ENCODE results near the gene SERTAD4. TPM values are rescaled to one million over a fixed set of nuclear protein-coding genes. Genes with fewer than 3 reads are reported as not detected.

The SERTAD4 gene
- total and polyA plus RNA-seq, 2 experiments from 2014 or later: 0.97 to 1.0 TPM

DNA sequence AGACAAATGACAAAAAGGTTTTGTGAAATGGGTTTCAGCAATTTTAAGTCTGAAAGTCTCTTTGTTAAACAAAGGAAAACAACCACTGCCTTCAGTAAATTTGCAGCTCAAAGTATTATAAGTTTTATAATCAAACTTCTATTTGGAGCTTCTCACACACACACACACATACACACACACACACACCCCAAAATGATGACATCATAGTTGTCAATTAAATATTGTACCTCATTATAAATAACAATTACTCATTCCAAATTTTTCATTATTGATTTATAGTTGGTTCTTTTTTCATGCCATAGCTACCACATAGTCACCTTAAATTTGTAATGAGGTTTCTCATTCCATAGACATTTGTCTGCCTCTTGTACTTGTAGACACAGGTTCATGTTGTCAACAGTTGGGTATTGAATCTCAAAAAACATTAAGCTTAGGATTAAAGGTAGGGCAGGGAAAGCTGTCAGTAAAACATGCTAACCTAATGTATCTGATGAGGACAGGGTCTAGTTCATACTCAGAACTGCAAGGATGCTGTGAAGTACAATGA, 2.4 kb upstream of the SERTAD4 start:
- Histone ChIP-seq H3K9ac (no peak overlapping the region), H3K9me2 (ENCODE audit: insufficient read depth) (no peaks in the 10 kb centered on the region), H3K79me2 (ENCODE audit: insufficient read depth) (no peaks in the 10 kb centered on the region), H3K4me3 (no peak overlapping the region), H2AFZ (no peak overlapping the region), H3K4me2 (ENCODE audit: unreplicated experiment) (no peak overlapping the region), H3K27ac (no peak overlapping the region), H3K4me1 (ENCODE audit: insufficient read depth) (0 out of 2 replicates have a peak, but pooled peaks cover 9% of the 10 kb centered on the region), H3K27me3 (replicated peaks; ENCODE audit: insufficient read depth) (0 out of 2 replicates have a peak, but pooled peaks cover 13% of the 10 kb centered on the region), H3F3A (ENCODE audit: insufficient read depth) (peaks cover 4% of the 10 kb centered on the region; the same call in 1 of the 2 replicates), H4K20me1 (ENCODE audit: insufficient read depth) (no peaks in the 10 kb centered on the region), H3K9me3 (ENCODE audit: low read depth) (no peaks in the 10 kb centered on the region), H3K36me3 (ENCODE audit: low read depth) (no peaks in the 10 kb centered on the region)
- TF ChIP-seq EZH2 (IDR thresholded peaks at IDR 0.05; ENCODE audit: insufficient read depth, poor library complexity, severe bottlenecking): no peak
- TF ChIP-seq EZH2phosphoT487 (IDR thresholded peaks at IDR 0.05; ENCODE audit: insufficient read depth, low read depth): no peak
- no peak for DNase-seq
- in situ Hi-C loops (cut with MboI): no loop called here

DNA sequence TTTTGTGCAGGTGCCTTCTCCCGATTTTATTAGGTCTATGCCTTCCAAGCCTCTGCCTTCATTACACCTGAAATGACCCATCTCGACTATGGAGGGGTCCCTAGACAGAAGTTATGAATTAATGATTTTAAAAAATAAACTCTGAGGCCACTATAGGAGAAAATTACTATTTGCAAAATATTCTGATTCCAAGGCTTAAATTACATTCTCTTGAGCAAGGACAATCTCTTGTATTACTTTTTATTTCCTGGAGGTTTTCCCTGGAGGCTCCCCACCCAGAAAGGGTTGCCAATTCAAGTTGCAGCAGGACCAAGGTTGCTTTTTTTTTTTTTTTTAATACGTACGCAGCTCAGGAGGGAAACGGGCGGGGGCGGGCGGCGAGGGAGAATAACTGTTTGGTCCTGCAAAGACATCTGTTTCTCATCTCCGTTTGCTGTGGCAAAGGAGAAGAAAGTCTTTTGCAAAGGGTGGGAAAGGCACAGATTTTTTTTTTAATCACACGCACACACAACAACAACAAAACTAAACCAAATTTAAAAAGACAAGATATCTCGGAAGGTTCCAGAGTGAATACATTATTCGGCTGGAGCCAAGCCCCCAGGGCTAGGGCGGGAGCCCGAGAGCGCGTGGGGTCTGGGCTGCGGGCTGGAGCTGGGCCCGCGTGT, 618 bp upstream of the SERTAD4 start:
- in situ Hi-C loops (cut with MboI): no loop called here
- Histone ChIP-seq H2AFZ (no peak overlapping the region), H3K79me2 (ENCODE audit: insufficient read depth) (no peaks in the 10 kb centered on the region), H3K9me3 (ENCODE audit: low read depth) (no peaks in the 10 kb centered on the region), H3K4me2 (ENCODE audit: unreplicated experiment) (peak overlapping the region; percentile 74), H3K9ac (no peak overlapping the region), H3K36me3 (ENCODE audit: low read depth) (no peaks in the 10 kb centered on the region), H3K4me1 (ENCODE audit: insufficient read depth) (0 out of 2 replicates have a peak, but pooled peaks cover 9% of the 10 kb centered on the region), H3K9me2 (ENCODE audit: insufficient read depth) (no peaks in the 10 kb centered on the region), H3K4me3 (peak overlapping the region; percentile 69), H3K27me3 (replicated peaks; ENCODE audit: insufficient read depth) (0 out of 2 replicates have a peak, but pooled peaks cover 6% of the 10 kb centered on the region), H4K20me1 (ENCODE audit: insufficient read depth) (no peaks in the 10 kb centered on the region), H3K27ac (no peak overlapping the region), H3F3A (ENCODE audit: insufficient read depth) (peaks cover 16% of the 10 kb centered on the region; the same call in 1 of the 2 replicates)
- peak; percentile 66 for DNase-seq
- 2 to 6% methylated on average over 15 to 20 of the region's 20 CpGs for WGBS, 2 experiments (ENCODE audit: low coverage in 1 of 2, low lambda C conversion rate in 2 of 2, missing lambda C conversion rate in 2 of 2)
- TF ChIP-seq EZH2phosphoT487 (IDR thresholded peaks at IDR 0.05; ENCODE audit: insufficient read depth, low read depth): no peak
- no peak for TF ChIP-seq EZH2 (IDR thresholded peaks at IDR 0.05; ENCODE audit: insufficient read depth, poor library complexity, severe bottlenecking)

DNA sequence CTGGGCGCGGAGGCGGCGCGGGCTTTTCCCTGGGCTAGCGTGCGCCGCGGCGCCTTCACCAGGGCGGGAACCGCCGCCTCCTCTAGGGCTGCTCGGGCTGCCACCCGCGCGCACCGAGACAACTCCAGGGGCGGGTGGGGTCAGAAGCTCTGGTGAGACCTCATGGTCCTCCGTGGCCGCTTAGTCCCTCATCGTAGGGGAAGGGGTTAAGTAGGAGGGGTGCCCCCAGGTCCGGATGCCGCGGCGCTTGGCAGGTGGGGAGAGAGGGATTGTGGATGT, 559 bp downstream of the SERTAD4 start:
- Histone ChIP-seq H3K4me3 (peak overlapping the region; percentile 80), H3K27me3 (replicated peaks; ENCODE audit: insufficient read depth) (0 out of 2 replicates have a peak, but pooled peaks cover 6% of the 10 kb centered on the region), H3F3A (ENCODE audit: insufficient read depth) (peaks cover 16% of the 10 kb centered on the region; the same call in 1 of the 2 replicates), H3K79me2 (ENCODE audit: insufficient read depth) (no peaks in the 10 kb centered on the region), H2AFZ (peak overlapping the region; percentile 77), H3K9ac (peak overlapping the region; percentile 56), H4K20me1 (ENCODE audit: insufficient read depth) (no peaks in the 10 kb centered on the region), H3K9me2 (ENCODE audit: insufficient read depth) (no peaks in the 10 kb centered on the region), H3K36me3 (ENCODE audit: low read depth) (no peaks in the 10 kb centered on the region), H3K4me1 (ENCODE audit: insufficient read depth) (peaks cover 15% of the 10 kb centered on the region; the same call in 1 of the 2 replicates), H3K27ac (no peak overlapping the region), H3K4me2 (ENCODE audit: unreplicated experiment) (peak overlapping the region; percentile 88), H3K9me3 (ENCODE audit: low read depth) (no peaks in the 10 kb centered on the region)
- TF ChIP-seq EZH2phosphoT487 (IDR thresholded peaks at IDR 0.05; ENCODE audit: insufficient read depth, low read depth): no peak
- no peak for TF ChIP-seq EZH2 (IDR thresholded peaks at IDR 0.05; ENCODE audit: insufficient read depth, poor library complexity, severe bottlenecking)
- DNase-seq: peak; percentile 63
- in situ Hi-C loops (cut with MboI): no loop called here
- WGBS, 2 experiments (ENCODE audit: low coverage in 1 of 2, low lambda C conversion rate in 2 of 2, missing lambda C conversion rate in 2 of 2): 0 to 1% methylated on average over 18 to 21 of the region's 26 CpGs

DNA sequence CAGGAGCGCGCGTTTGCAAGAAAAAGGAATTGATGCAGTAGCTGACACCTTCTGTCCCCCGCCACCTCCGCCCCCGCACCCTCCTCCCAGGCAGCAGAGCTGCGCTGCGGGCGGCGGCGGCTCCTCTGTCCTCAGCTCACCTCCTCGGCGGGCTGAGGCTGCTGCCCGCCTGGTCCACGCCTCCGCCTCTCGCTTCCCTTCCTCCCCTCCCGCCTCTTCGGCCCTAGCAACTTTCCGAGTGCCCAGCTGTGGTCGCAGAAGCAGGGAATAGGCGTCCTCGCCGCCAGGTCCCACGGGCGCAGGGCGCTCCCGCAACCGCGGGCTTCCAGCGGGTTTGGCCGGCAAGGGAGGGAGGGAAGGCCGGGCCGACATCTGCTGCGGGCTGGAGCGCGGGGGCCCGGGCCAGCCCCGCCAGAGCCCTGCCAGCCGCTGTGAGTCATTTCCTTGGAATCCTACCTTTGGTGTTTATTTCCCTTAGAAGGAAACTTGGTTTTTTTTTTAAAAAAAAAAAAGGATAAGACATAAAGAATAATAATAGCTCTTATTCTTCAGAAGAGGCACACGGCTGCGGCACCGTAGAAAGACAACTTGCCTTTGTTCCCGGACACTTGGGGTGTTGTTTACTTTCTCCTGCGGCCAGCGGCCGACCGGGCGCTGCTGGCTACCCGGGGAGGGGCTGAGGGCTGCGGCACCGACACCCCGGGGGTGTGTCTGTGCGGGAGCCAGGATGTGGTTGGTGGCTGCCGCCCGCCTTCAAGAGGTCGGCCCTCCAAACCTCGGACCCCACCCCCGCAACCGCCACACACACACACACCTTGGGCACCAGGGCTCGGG, 1.1 kb downstream of the SERTAD4 start:
- Histone ChIP-seq H3K36me3 (ENCODE audit: low read depth) (no peaks in the 10 kb centered on the region), H3K27me3 (replicated peaks; ENCODE audit: insufficient read depth) (0 out of 2 replicates have a peak, but pooled peaks cover 6% of the 10 kb centered on the region), H3F3A (ENCODE audit: insufficient read depth) (peaks cover 16% of the 10 kb centered on the region; the same call in 1 of the 2 replicates), H3K9me3 (ENCODE audit: low read depth) (no peaks in the 10 kb centered on the region), H3K27ac (no peak overlapping the region), H2AFZ (peak overlapping the region; percentile 77), H3K4me2 (ENCODE audit: unreplicated experiment) (peak overlapping the region; percentile 88), H3K4me1 (ENCODE audit: insufficient read depth) (peaks cover 15% of the 10 kb centered on the region; the same call in 1 of the 2 replicates), H4K20me1 (ENCODE audit: insufficient read depth) (no peaks in the 10 kb centered on the region), H3K9me2 (ENCODE audit: insufficient read depth) (no peaks in the 10 kb centered on the region), H3K79me2 (ENCODE audit: insufficient read depth) (no peaks in the 10 kb centered on the region), H3K9ac (peak overlapping the region; percentile 56), H3K4me3 (peak overlapping the region; percentile 80)
- no peak for TF ChIP-seq EZH2phosphoT487 (IDR thresholded peaks at IDR 0.05; ENCODE audit: insufficient read depth, low read depth)
- no peak for TF ChIP-seq EZH2 (IDR thresholded peaks at IDR 0.05; ENCODE audit: insufficient read depth, poor library complexity, severe bottlenecking)
- in situ Hi-C loops (cut with MboI): no loop called here
- 4 to 5% methylated on average over 44 to 60 of the region's 61 CpGs for WGBS, 2 experiments (ENCODE audit: low coverage in 1 of 2, low lambda C conversion rate in 2 of 2, missing lambda C conversion rate in 2 of 2)
- peak; percentile 76 for DNase-seq

Data from GM23248 (cell line).